Measurements from ENCODE around the gene RB1.

The RB1 gene

DNA sequence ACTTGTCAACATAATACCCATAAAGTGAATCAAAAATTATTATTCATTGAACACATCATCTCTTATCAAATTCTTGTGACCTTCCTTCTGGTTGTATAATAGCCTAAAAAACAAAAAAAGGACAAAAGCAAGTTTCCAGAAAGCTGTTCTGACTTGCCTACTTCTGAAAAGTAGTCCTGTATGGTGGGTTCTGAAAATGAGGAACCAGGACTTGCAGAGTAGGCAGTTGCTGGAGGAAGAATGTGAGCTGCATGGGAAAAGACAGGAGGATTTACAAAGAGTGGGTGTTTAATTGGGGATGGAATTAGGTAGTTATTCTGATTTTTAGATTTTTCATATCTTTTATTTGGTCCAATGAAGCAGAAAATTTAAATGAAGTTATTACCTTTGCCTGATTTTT, 172.7 kb downstream of the RB1 start:
- TF ChIP-seq GATA3 (IDR thresholded peaks at IDR 0.05; ENCODE audit: low read depth, low read length), result no peak
- TF ChIP-seq GATA2 (IDR thresholded peaks at IDR 0.05; ENCODE audit: low read depth, low read length), result no peak

DNA sequence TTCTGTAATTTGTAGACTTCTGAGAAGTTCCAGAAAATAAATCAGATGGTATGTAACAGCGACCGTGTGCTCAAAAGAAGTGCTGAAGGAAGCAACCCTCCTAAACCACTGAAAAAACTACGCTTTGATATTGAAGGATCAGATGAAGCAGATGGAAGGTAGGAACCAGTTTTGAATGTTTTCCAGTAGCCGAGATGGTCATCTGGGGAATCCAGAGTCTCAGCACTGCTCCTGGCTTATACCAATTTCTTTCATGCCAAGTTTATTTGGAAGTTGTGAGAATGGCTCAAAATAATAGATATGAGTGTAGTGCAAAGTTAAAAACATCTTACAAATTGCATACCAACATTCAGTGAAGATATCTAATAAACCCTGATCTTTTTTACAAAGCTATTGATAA, 173.1 kb downstream of the RB1 start:
- no peak for TF ChIP-seq GATA2 (IDR thresholded peaks at IDR 0.05; ENCODE audit: low read depth, low read length)
- TF ChIP-seq GATA3 (IDR thresholded peaks at IDR 0.05; ENCODE audit: low read depth, low read length), result no peak

DNA sequence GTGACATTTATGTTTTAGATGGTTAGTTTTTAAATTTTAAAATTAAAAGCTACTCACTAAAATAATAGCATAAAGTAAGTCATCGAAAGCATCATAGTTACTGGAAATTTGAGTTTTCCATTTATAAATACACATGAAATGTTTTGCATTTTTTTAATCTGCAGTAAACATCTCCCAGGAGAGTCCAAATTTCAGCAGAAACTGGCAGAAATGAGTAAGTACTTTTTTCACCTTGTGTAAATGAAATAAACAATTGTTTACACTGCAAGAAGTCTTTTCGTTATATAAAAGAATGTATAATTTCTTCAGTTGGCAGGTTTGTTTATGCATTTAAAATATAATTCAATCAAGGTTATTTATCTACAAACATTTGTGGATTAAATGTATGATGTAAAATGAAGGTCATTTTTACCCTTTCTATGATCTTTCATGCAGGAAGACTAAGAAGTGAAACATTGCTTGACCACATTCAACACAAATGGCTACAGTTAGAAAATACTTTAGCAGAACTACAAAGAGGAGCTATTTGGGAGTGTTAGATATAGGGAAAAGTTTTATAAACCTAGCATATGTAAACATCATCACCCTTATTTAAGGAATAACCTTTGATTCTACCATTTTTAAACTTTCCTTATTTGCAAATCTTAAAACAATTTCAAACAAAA, 173.8 kb downstream of the RB1 start:
- no peak for TF ChIP-seq GATA2 (IDR thresholded peaks at IDR 0.05; ENCODE audit: low read depth, low read length)
- TF ChIP-seq GATA3 (IDR thresholded peaks at IDR 0.05; ENCODE audit: low read depth, low read length), result no peak

DNA sequence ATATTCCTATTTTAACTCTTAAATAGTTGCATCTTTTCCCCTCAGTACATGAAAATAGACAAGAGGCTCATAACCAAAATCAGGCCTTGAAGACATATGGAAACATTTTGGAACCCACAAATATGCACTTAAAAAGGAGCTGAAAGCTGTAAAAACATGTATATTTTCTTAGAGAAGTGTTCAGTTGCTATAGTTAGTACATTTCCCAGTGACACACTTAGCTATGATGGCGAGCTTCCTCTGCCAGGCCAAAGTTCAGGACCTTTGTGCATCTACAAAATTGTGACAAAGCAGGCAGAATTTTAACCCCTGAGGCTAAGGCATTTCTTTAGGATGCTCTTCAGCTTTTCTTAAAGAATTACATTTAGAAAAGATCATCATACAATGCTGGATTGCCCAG, 174.8 kb downstream of the RB1 start:
- TF ChIP-seq GATA2 (IDR thresholded peaks at IDR 0.05; ENCODE audit: low read depth, low read length), result no peak
- TF ChIP-seq GATA3 (IDR thresholded peaks at IDR 0.05; ENCODE audit: low read depth, low read length), result no peak

DNA sequence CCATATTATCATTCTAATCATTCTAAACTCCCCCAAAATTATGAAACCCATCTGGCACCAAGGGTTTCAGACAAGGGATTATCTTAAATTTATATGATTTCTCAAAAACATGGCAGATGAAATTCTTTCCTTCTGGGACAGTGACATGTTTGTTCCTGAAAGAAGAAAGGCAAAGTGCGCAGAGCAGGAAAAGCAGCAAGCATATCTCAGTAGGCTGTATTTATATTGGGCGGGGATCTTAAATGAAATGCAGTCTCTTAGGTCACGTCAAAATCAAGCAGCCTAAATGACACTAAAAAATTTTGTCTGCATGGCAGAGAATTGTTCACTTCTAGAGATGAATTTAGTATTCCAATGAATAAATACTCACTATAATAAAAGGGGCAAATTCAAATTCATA, 180.0 kb downstream of the RB1 start:
- TF ChIP-seq GATA3 (IDR thresholded peaks at IDR 0.05; ENCODE audit: low read depth, low read length), result no peak
- TF ChIP-seq GATA2 (IDR thresholded peaks at IDR 0.05; ENCODE audit: low read depth, low read length), result no peak

DNA sequence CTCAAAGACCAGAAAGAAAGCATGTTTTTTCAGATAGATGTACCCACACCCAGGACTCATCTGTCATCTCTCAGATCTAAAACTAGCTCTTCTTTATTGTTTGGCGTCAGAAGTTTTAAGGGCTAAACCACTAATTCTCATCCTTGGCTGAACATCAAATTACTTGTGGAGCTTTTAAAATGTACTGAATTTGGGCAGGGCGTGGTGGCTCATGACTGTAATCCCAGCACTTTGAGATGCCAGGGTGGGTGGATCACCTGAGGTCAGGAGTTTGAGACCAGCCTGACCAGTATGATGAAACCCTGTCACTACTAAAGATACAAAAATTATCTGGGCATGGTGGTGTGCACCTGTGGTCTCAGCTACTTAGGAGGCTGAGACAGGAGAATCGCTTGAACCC, 181.9 kb downstream of the RB1 start:
- TF ChIP-seq GATA3 (IDR thresholded peaks at IDR 0.05; ENCODE audit: low read depth, low read length), result no peak
- no peak for TF ChIP-seq GATA2 (IDR thresholded peaks at IDR 0.05; ENCODE audit: low read depth, low read length)

DNA sequence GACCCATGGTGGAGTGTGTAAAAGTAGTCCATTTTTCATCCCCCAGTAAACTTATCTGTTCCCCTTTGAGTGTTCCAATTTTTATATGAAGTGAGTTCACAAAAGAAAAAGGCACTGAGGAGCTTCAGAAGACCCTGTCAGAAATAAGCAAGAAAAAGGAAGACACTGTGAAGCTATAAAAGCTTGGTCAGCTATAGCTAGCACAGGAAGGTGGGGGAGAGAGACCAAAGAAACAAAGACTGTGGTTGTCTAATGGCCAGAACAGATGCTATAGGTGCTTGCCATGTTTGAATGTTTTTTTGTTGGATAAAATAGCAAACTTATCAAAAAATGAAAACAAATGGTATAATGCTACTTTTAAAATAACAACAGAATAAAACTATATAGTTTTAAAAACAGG, 182.8 kb downstream of the RB1 start:
- no peak for TF ChIP-seq GATA2 (IDR thresholded peaks at IDR 0.05; ENCODE audit: low read depth, low read length)
- no peak for TF ChIP-seq GATA3 (IDR thresholded peaks at IDR 0.05; ENCODE audit: low read depth, low read length)

DNA sequence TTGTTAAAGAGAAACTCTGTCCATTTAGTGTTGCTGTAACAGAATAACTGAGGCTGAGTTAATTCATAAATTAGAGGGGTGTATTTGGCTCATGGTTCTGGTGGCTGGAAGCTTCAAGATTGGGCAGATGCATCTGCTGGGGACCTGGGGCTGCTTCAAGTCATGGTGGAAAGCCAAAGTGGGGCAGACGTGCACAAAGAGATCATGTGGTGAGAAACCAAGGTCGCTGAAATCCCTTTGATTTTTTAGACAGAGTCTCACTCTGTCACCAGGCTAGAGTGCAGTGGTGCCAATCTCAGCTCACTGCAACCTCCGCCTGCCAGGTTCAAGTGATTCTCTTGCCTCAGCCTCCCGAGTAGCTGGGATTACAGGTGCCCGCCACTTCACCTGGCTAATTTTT, 183.3 kb downstream of the RB1 start:
- no peak for TF ChIP-seq GATA3 (IDR thresholded peaks at IDR 0.05; ENCODE audit: low read depth, low read length)
- no peak for TF ChIP-seq GATA2 (IDR thresholded peaks at IDR 0.05; ENCODE audit: low read depth, low read length)

DNA sequence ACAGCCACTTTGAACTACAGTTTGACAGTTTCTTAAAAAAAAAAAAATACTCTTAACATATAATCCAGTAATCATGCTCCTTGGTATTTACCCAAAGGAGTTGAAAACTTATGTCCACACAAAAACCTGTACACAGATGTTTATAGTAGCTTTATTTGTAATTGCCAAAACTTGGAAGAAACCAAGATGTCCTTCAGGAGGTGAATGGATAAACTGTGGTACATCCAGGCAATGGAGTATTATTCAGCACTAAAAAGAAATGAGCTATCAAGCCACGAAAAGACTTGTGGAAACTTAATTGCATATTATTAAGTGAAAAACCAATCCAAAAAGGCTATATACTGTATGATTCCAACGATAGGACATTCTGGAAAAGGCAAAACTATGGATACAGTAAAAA, 184.4 kb downstream of the RB1 start:
- no peak for TF ChIP-seq GATA2 (IDR thresholded peaks at IDR 0.05; ENCODE audit: low read depth, low read length)
- TF ChIP-seq GATA3 (IDR thresholded peaks at IDR 0.05; ENCODE audit: low read depth, low read length), result no peak

DNA sequence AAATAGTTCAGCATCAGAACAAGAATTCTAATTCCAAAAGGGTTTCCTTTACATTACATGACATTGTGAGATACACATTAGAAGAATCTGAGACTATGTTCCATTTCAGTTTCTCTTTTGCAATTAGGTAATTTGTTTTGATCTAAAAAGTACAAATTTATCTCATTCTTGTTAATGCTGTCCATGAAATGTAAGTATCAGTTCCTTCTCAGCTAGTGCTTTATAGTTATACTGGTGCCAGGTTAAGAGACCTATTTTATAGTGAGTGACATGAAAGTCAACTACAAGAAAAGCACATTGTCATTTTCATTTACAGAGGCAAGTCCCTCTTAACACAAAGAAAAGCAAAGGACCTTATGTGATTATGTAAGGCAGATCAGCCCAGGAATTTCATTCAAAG, 185.4 kb downstream of the RB1 start:
- TF ChIP-seq GATA2 (IDR thresholded peaks at IDR 0.05; ENCODE audit: low read depth, low read length), result no peak

DNA sequence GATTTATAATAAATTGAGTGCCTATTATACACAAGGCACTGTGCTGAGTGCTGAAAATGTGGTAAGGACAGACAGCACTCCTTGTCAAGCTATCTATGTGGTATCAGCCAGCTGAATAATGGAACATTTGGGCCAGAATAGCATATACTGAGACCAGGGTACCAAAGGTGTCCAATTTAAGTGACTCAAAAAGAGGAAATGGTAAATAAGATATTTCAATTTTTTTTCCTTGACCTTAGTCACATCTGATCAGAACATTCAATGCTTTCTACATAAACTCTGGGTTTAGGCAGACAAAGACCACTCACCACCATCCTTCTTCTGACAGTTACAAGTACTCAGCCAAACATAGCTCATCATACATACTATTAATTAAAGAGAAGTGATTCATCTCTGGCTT, 186.1 kb downstream of the RB1 start:
- TF ChIP-seq GATA2 (IDR thresholded peaks at IDR 0.05; ENCODE audit: low read depth, low read length) (no peak), GATA3 (IDR thresholded peaks at IDR 0.05; ENCODE audit: low read depth, low read length) (no peak)

DNA sequence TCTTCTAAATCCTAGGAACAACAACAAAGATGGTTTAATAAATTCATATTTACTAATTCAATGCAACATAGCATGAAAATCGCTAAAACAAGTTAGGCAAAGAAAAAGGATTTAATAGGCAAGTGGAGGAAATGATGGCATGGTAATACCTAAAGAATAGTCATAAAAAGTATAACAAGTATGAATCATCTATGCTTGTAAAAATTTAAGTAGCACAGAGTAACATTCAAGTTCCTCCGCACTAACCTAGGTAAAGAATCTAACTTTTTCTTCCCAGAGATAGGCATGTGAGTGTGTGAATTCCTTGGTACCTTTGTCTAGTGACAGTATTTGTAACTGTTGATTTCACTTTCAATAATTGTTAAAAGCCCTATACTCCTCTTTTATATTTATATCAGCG, 186.7 kb downstream of the RB1 start:
- TF ChIP-seq GATA3 (IDR thresholded peaks at IDR 0.05; ENCODE audit: low read depth, low read length) (no peak), GATA2 (IDR thresholded peaks at IDR 0.05; ENCODE audit: low read depth, low read length) (no peak)

DNA sequence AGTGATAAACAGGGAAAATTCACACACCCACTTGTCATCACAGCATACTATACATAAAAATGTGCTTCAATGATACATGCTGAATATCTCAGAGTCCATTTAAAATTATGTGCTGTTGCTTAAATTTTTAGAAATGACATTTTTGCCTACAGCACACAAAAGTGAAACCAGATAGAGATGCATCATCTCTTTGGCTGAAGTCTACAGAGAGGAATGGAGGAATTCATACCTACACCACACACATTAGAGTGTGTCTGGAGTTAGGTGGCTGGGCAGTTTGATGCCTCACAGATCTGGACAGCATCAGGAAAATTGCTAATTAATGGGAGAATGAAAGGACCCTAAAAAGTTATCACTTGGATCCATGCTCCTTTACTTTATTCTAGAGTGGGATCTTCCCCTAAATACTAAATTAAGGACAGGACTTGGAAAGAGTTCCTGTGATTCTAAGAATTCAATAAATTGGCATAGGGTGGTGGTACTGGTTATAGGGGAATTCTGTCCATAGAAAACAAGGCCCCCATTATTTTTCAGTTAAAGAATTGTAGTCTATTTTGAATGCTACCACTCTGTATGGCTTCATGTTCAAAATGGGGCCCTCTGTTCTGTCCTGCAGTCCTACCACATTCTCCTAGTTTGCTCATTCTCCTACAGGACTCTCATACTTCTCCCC, 188.0 kb downstream of the RB1 start:
- TF ChIP-seq GATA3 (IDR thresholded peaks at IDR 0.05; ENCODE audit: low read depth, low read length), result no peak
- TF ChIP-seq GATA2 (IDR thresholded peaks at IDR 0.05; ENCODE audit: low read depth, low read length), result no peak

DNA sequence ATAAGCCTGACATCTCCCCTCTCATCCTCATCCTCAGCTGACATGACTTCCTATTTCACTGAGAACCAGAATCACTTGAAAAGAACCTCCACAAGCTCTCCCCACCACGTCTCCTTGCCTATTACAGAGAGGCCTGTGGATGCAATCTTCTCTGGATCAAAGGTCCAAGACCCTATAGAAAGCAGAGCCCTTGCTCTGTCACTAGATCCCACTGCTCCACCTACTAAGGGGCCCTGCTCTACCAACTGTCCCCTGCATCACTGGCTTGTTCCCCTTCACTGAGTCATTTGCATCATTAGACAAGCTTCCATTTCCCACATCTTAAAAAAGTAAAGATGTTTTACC, 188.5 kb downstream of the RB1 start:
- TF ChIP-seq GATA2 (IDR thresholded peaks at IDR 0.05; ENCODE audit: low read depth, low read length) (no peak), GATA3 (IDR thresholded peaks at IDR 0.05; ENCODE audit: low read depth, low read length) (no peak)

DNA sequence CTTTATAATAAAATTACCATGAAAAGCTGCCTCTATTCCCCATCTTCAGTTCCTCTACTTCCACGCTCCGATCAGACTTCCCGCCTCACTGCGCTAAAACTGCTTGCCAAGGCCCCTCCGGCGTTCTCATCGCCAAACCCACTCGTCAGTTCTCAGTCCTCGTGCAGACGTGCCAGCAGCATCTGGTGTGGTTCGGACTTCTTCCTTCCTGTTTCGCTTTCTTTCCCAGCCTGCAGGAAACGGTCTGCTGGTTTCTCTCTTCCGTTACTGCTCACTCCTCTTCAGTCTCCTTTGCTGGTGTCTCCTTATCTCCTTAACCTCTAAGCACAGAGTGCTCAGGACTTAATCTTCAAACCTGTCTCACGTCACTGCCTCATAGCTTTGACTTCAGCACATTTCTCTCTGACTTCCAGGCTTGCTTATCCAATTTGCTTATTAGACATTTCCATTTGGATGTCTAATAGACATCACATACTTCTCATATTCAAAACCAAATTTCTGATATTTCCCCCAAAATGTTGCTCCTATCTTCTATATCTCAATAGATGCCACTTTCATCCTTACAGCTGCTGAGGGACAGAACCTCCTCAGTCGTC, 189.0 kb downstream of the RB1 start:
- TF ChIP-seq GATA3 (IDR thresholded peaks at IDR 0.05; ENCODE audit: low read depth, low read length) (no peak), GATA2 (IDR thresholded peaks at IDR 0.05; ENCODE audit: low read depth, low read length) (no peak)
